Measurements from ENCODE around the gene CCSER1.

GRCh38 chr4:91471280-91471679 is 1344.1 kb downstream of the CCSER1 start:
- TF ChIP-seq CTCF (IDR thresholded peaks at IDR 0.05; ENCODE audit: borderline replicate concordance, extremely low read depth, low read length, poor library complexity, severe bottlenecking) (no peak), EZH2 (IDR thresholded peaks at IDR 0.05; ENCODE audit: borderline replicate concordance, low read depth, low read length, severe bottlenecking) (no peak)
